Brain microvascular endothelial cell (primary cell): ENCODE results near the gene E4F1.
A peak's percentile ranks its signal among the peaks of the same experiment; 100 is the strongest.

ENCODE experiments used
- DNase-seq: peaks from one replicate; pipeline ENCODE4 v3.0.0-alpha.2; 2020
- H3K27ac ChIP-seq: fragments of 250-450 bp; sonication (Bioruptor Pico); 2 replicates; pipeline ENCODE4 v1.5.1; 2020; ENCODE audit warnings: mild to moderate bottlenecking, moderate library complexity
- H3K27me3 ChIP-seq: fragments of 250-450 bp; sonication (Bioruptor Pico); replicated peaks from 2 replicates; pipeline ENCODE4 v1.5.1; 2020; ENCODE audit warnings: mild to moderate bottlenecking
- H3K36me3 ChIP-seq: fragments of 250-450 bp; sonication (Bioruptor Pico); replicated peaks from 2 replicates; pipeline ENCODE4 v1.5.1; 2020; ENCODE audit warnings: mild to moderate bottlenecking
- H3K4me3 ChIP-seq: 2 replicates; pipeline ENCODE4 v1.5.1; 2011; ENCODE audit warnings: low read depth, mild to moderate bottlenecking, control low read depth, low read length, moderate library complexity
- in situ Hi-C: cut with HindIII; loops from 2 replicates; pipeline ENCODE4 v1.10.0; 2017; ENCODE audit warnings: low sequenced_read_pairs, low pct_ligation_motif_present
- TF ChIP-seq, protein P1 (sequence below): IDR thresholded peaks from 2 replicates; pipeline ENCODE4 v1.5.1; 2011; ENCODE audit warnings: low read depth, mild to moderate bottlenecking, moderate library complexity, low read length, control low read depth, inconsistent platforms; ENCODE audit errors: missing control alignments

E4F1 gene

DNA sequence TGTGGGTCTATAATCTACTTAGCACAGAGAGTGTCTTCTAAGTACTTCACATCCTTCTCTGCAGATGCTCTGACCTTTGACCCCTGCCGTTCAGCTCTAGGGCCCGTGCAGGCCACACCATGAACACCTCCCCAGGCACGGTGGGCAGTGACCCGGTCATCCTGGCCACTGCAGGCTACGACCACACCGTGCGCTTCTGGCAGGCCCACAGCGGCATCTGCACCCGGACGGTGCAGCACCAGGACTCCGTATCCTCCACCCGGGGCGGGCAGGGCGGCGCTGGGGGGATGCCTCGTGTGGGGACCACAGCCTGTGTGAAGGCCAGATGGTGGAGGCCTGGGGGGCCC, 17.5 kb upstream of the E4F1 start:
- H3K4me3 ChIP-seq = peak overlapping the region; percentile 97
- H3K27ac ChIP-seq = peak overlapping the region; percentile 94
- TF ChIP-seq, protein P1, sequence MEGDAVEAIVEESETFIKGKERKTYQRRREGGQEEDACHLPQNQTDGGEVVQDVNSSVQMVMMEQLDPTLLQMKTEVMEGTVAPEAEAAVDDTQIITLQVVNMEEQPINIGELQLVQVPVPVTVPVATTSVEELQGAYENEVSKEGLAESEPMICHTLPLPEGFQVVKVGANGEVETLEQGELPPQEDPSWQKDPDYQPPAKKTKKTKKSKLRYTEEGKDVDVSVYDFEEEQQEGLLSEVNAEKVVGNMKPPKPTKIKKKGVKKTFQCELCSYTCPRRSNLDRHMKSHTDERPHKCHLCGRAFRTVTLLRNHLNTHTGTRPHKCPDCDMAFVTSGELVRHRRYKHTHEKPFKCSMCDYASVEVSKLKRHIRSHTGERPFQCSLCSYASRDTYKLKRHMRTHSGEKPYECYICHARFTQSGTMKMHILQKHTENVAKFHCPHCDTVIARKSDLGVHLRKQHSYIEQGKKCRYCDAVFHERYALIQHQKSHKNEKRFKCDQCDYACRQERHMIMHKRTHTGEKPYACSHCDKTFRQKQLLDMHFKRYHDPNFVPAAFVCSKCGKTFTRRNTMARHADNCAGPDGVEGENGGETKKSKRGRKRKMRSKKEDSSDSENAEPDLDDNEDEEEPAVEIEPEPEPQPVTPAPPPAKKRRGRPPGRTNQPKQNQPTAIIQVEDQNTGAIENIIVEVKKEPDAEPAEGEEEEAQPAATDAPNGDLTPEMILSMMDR = no peak
- in situ Hi-C loops = no loop called here
- DNase-seq = no peak
- H3K36me3 ChIP-seq = peaks cover 22% of the 10 kb centered on the region
- H3K27me3 ChIP-seq = no peaks in the 10 kb centered on the region

DNA sequence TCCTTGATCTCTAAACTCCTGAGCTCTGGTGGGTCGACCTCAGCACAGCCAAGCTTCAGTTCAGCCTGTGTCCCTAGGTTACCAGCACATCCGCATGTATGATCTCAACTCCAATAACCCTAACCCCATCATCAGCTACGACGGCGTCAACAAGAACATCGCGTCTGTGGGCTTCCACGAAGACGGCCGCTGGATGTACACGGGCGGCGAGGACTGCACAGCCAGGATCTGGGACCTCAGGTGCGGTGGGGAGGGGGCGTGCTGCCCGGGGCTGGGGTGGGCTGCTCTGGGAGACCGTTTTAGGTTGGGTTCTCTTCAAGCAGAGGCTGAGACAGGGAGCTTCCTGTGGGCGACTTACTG, 17.0 kb upstream of the E4F1 start:
- H3K27ac ChIP-seq = no peak overlapping the region

DNA sequence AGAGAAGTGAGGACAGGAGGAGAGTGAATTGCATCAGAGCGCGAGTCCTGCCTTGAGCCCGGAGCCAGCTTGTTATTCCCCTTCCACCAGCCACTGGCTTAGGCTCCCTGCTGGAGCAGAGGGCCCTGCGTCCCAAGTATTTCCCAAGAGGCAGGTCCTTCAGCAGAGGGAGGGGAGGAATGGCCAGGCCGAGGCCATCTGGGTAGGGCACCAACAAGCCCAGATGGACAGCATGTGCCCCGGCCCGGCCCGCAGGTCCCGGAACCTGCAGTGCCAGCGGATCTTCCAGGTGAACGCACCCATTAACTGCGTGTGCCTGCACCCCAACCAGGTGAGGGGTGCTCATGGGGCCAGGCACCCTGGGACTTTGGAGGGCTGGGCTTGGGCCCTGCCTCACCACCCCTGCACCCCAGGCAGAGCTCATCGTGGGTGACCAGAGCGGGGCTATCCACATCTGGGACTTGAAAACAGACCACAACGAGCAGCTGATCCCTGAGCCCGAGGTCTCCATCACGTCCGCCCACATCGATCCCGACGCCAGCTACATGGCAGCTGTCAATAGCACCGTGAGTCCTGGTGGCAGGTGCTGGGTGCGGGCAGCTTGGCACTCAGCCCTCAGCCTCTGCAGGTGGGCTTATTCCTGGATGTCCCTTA, 16.5 kb upstream of the E4F1 start:
- in situ Hi-C loops = no loop called here
- H3K4me3 ChIP-seq = no peak overlapping the region
- DNase-seq = no peak
- H3K27ac ChIP-seq = no peak overlapping the region
- H3K27me3 ChIP-seq = no peaks in the 10 kb centered on the region
- H3K36me3 ChIP-seq = peaks cover 22% of the 10 kb centered on the region
- TF ChIP-seq, protein P1 = no peak

More for the DNA sequence above, 17.0 kb upstream of the E4F1 start:
- DNase-seq = no peak
- in situ Hi-C loops = no loop called here
- no peaks in the 10 kb centered on the region for H3K27me3 ChIP-seq
- TF ChIP-seq, protein P1 = no peak
- peaks cover 22% of the 10 kb centered on the region for H3K36me3 ChIP-seq
- peak overlapping the region; percentile 97 for H3K4me3 ChIP-seq

DNA sequence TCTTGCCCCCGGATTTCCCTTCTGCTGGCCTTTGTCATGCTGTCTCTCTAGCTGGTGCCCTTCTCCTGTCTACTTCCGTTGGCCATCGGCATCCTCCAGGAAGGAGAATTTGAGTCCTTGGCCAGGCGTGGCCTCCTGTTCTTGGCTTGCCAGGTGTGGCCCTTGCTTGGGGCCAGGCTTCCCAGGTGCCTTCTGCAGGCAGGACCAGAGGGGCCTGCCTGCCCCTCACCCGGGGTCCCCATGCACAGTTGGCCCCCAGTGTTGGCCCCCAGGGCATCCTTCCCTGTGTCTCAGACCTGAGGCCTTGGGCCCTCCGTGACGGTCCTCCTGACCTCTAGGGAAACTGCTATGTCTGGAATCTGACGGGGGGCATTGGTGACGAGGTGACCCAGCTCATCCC, 15.5 kb upstream of the E4F1 start:
- Histone ChIP-seq H3K27ac (no peak overlapping the region), H3K4me3 (no peak overlapping the region), H3K27me3 (no peaks in the 10 kb centered on the region), H3K36me3 (peaks cover 22% of the 10 kb centered on the region)
- in situ Hi-C loops = no loop called here
- TF ChIP-seq, protein P1 = no peak
- no peak for DNase-seq

DNA sequence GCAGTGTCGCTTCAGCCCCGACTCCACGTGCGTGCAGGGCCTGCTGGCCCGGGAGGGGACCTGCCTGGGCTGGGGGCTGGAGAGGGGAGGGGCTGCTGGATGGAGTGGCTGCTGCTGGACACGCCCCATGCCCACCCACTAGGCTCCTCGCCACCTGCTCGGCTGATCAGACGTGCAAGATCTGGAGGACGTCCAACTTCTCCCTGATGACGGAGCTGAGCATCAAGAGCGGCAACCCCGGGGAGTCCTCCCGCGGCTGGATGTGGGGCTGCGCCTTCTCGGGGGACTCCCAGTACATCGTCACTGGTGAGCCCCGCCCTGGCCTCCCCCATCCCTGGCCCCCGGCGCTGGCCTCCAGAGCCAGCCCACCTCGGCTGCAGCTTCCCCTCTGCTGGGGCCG, 15.1 kb upstream of the E4F1 start:
- in situ Hi-C loops = no loop called here
- peaks cover 22% of the 10 kb centered on the region for H3K36me3 ChIP-seq
- no peak overlapping the region for H3K4me3 ChIP-seq
- H3K27me3 ChIP-seq = no peaks in the 10 kb centered on the region
- DNase-seq = no peak
- H3K27ac ChIP-seq = no peak overlapping the region
- TF ChIP-seq, protein P1 = no peak

DNA sequence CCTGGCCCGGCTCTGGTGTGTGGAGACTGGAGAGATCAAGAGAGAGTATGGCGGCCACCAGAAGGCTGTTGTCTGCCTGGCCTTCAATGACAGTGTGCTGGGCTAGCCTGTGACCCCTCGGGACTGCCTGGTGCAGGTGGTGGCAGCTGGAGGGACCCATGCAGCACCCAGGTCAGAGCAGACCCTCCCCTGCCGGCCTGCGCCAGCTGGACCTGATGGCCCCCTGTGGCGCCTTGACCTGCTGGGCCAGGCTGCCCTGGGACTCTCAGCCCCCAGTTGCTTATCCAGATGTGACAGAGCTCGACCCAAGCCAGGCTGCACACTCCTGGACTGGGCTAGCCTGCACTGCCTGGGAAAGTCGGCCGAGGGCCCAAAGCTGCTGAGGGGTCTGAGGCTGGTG, 14.6 kb upstream of the E4F1 start:
- no peak for DNase-seq
- Histone ChIP-seq H3K4me3 (no peak overlapping the region), H3K27me3 (no peaks in the 10 kb centered on the region), H3K27ac (no peak overlapping the region), H3K36me3 (peaks cover 22% of the 10 kb centered on the region)
- in situ Hi-C loops = no loop called here
- TF ChIP-seq, protein P1 = no peak
